HepG2 (cell line): Measurements from ENCODE around the gene SNX9. TPM values are rescaled to one million over a fixed set of nuclear protein-coding genes. Genes with fewer than 3 reads are reported as not detected.

Experiments
- ETV6 ChIP-seq: sonication (generic); formaldehyde crosslinking; conservative IDR thresholded peaks from 2 replicates; pipeline ENCODE4 v1.4.0; 2020; ENCODE audit warnings: missing genetic modification reagents
- HDAC2 ChIP-seq: sonication (generic); formaldehyde crosslinking; IDR thresholded peaks from 2 replicates; pipeline ENCODE4 v1.4.0; 2020; ENCODE audit warnings: missing genetic modification reagents
- KAT7 ChIP-seq: IDR thresholded peaks from 2 replicates; pipeline ENCODE4 v1.6.1; 2018; ENCODE audit warnings: borderline replicate concordance, missing compliant biosample characterization
- MYC ChIP-seq: sonication (generic); formaldehyde crosslinking; IDR thresholded peaks from 2 replicates; pipeline ENCODE4 v1.9.0; 2021; ENCODE audit warnings: missing genetic modification reagents, borderline replicate concordance
- MYPOP ChIP-seq: sonication (generic); formaldehyde crosslinking; IDR thresholded peaks from 2 replicates; pipeline ENCODE4 v1.8.1; 2023; ENCODE audit warnings: mild to moderate bottlenecking, moderate library complexity, missing genetic modification reagents
- NCOA1 ChIP-seq: sonication (generic); formaldehyde crosslinking; IDR thresholded peaks from 2 replicates; pipeline ENCODE4 v1.9.0; 2021; ENCODE audit warnings: missing genetic modification reagents
- NFKBIZ ChIP-seq: IDR thresholded peaks from 2 replicates; pipeline ENCODE4 v1.6.1; 2018; ENCODE audit warnings: missing genetic modification reagents, missing compliant biosample characterization
- PAWR ChIP-seq: sonication (generic); formaldehyde crosslinking; IDR thresholded peaks from 2 replicates; pipeline ENCODE4 v1.4.0; 2020; ENCODE audit warnings: missing genetic modification reagents, mild to moderate bottlenecking, borderline replicate concordance
- PAX8 ChIP-seq: sonication (generic); formaldehyde crosslinking; IDR thresholded peaks from 2 replicates; pipeline ENCODE4 v1.8.0; 2022; ENCODE audit warnings: mild to moderate bottlenecking, missing genetic modification reagents, borderline replicate concordance
- RAD51 ChIP-seq: fragments of 450-650 bp; IDR thresholded peaks from 2 replicates; pipeline ENCODE4 v1.6.1; 2016; ENCODE audit warnings: borderline replicate concordance
- RARG ChIP-seq: sonication (generic); formaldehyde crosslinking; IDR thresholded peaks from 2 replicates; pipeline ENCODE4 v1.4.0; 2020; ENCODE audit warnings: low read depth, mild to moderate bottlenecking, missing genetic modification reagents
- SMC3 ChIP-seq: IDR thresholded peaks from 2 replicates; pipeline ENCODE4 v1.6.1; 2011; ENCODE audit warnings: low read length, improper control_type of control experiment
- SNRNP70 ChIP-seq: fragments of 200-400 bp; formaldehyde crosslinking; IDR thresholded peaks from 2 replicates; pipeline ENCODE4 v1.6.1; 2017; ENCODE audit warnings: mild to moderate bottlenecking, low read depth, low read length, moderate library complexity
- TCF7 ChIP-seq: sonication (generic); IDR thresholded peaks from 2 replicates; pipeline ENCODE4 v1.6.1; 2016; ENCODE audit warnings: antibody characterized with exemption, low read depth
- ZIK1 ChIP-seq: sonication (generic); formaldehyde crosslinking; IDR thresholded peaks from 2 replicates; pipeline ENCODE4 v1.5.0; 2020; ENCODE audit warnings: mild to moderate bottlenecking, low read depth, missing genetic modification reagents, borderline replicate concordance
- ZNF143 ChIP-seq: sonication (generic); formaldehyde crosslinking; IDR thresholded peaks from 2 replicates; pipeline ENCODE4 v1.4.0; 2020; ENCODE audit warnings: missing genetic modification reagents
- ZNF75D ChIP-seq: sonication (generic); formaldehyde crosslinking; IDR thresholded peaks from 2 replicates; pipeline ENCODE4 v1.8.1; 2023; ENCODE audit warnings: missing genetic modification reagents, mild to moderate bottlenecking, borderline replicate concordance
- ZNF761 ChIP-seq: sonication (generic); formaldehyde crosslinking; conservative IDR thresholded peaks from 2 replicates; pipeline ENCODE4 v1.4.0; 2020; ENCODE audit warnings: mild to moderate bottlenecking, missing genetic modification reagents
- ZNF891 ChIP-seq: sonication (generic); formaldehyde crosslinking; IDR thresholded peaks from 2 replicates; pipeline ENCODE4 v1.5.0; 2020; ENCODE audit warnings: mild to moderate bottlenecking, missing genetic modification reagents
- polyA plus RNA-seq, 8 experiments: library from polyadenylated mRNA; depleted of rRNA in 3 of 8; stranded (reverse) in 7 of 8; unstranded in 1 of 8; fragments of >200 nt; fragmentation: Illumina TruSeq in 4 of 8; extraction: Trizol in 4 of 8; gene quantifications; 2 replicates each; pipeline versions ENCODE4 v1.2.1 to v1.2.3, GENCODE V29; 2011 to 2016; ENCODE audit warnings: low read depth in 4 of 8, missing spikeins in 1 of 8, mixed read lengths in 1 of 8; ENCODE audit not compliant: insufficient read depth in 1 of 8
- total RNA-seq, 5 experiments: library from RNA; depleted of rRNA; stranded (reverse); fragments of >200 nt; fragmentation: Illumina TruSeq; extraction: Trizol; gene quantifications; 2 replicates each; pipeline ENCODE4 v1.2.3, GENCODE V29; 2016; ENCODE audit warnings: low read depth in 1 of 5
- TF ChIP-seq, protein P1 (sequence below), 2 experiments: fragments of 450-650 bp in 1 of 2; sonication (generic) in 1 of 2; formaldehyde crosslinking in 1 of 2; IDR thresholded peaks; 2 replicates each; pipeline versions ENCODE4 v1.6.1 to v1.8.0; 2016 to 2022; ENCODE audit warnings: antibody characterized with exemption in 1 of 2, mild to moderate bottlenecking in 1 of 2, missing genetic modification reagents in 1 of 2

The SNX9 gene
- total and polyA plus RNA-seq, 2 of the 13 experiments (the other 11 are each of a cell fraction or from before 2014, with no cell fraction given), result 21.9 to 36.0 TPM

DNA sequence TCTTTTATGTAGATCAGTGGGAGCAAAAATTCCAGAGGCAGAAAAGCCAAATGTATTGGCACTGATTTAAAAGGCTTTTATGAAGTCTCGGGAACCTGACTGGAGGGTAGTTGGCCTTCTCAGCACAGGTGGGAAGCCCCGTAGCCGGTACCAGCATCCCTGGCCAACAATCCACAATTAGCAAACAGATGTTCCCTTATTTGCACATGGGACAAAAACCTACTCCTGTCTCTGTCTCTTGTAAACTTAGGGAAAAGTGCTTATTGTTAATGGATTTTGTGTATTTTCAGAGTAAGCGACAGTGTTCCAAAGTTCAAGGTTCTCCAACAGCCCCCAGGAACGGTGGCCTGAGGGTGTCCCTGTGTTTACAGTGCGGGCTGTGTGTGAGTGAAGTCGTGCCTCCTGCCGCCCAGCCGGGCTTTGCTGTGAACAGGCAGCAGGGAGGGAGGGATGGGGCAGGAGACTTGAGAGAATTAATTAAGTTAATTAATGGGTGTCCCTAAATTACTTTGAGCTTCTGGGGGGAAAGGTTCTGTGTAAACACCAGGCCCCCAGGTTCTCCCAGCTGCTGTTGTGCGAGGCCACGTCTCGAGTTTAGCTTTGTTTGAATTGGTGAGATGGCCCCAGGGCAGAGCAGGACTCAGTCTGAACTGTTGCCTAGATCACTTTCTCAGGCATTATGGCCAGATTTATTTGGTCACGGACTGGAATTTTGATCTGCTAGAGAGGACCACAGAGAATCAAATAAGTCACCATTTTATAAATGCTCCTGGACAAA, 162.5 kb downstream of the SNX9 start (continued):
- TF ChIP-seq SNRNP70 (no peak), TCF7 (peak; percentile 91), ZNF891 (no peak), HDAC2 (CRISPR knock-in tag) (peak; percentile 99), NCOA1 (peak; percentile 55; the same call in 1 of the 2 replicates), MYC (peak; percentile 86), KAT7 (CRISPR knock-in tag) (0 out of 2 replicates have a peak, but pooled peaks have one; percentile 6), ETV6 (peak; percentile 63; the same call in 1 of the 2 replicates), NFKBIZ (peak; percentile 95; the same call in 1 of the 2 replicates), PAWR (no peak; the same call in 1 of the 2 replicates), MYPOP (CRISPR knock-in tag) (peak; percentile 69; the same call in 1 of the 2 replicates), ZNF75D (no peak), RARG (no peak), RAD51 (no peak), ZNF761 (CRISPR knock-in tag) (peak; percentile 91), ZIK1 (CRISPR knock-in tag) (no peak), PAX8 (CRISPR knock-in tag) (no peak), SMC3 (peak; percentile 15; the same call in 1 of the 2 replicates), ZNF143 (peak; percentile 62)
- TF ChIP-seq, protein P1, sequence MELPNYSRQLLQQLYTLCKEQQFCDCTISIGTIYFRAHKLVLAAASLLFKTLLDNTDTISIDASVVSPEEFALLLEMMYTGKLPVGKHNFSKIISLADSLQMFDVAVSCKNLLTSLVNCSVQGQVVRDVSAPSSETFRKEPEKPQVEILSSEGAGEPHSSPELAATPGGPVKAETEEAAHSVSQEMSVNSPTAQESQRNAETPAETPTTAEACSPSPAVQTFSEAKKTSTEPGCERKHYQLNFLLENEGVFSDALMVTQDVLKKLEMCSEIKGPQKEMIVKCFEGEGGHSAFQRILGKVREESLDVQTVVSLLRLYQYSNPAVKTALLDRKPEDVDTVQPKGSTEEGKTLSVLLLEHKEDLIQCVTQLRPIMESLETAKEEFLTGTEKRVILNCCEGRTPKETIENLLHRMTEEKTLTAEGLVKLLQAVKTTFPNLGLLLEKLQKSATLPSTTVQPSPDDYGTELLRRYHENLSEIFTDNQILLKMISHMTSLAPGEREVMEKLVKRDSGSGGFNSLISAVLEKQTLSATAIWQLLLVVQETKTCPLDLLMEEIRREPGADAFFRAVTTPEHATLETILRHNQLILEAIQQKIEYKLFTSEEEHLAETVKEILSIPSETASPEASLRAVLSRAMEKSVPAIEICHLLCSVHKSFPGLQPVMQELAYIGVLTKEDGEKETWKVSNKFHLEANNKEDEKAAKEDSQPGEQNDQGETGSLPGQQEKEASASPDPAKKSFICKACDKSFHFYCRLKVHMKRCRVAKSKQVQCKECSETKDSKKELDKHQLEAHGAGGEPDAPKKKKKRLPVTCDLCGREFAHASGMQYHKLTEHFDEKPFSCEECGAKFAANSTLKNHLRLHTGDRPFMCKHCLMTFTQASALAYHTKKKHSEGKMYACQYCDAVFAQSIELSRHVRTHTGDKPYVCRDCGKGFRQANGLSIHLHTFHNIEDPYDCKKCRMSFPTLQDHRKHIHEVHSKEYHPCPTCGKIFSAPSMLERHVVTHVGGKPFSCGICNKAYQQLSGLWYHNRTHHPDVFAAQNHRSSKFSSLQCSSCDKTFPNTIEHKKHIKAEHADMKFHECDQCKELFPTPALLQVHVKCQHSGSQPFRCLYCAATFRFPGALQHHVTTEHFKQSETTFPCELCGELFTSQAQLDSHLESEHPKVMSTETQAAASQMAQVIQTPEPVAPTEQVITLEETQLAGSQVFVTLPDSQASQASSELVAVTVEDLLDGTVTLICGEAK (IDR thresholded peaks at IDR 0.05), result no peak
- TF ChIP-seq, protein P1 (CRISPR knock-in tag; IDR thresholded peaks at IDR 0.05), result 0 out of 2 replicates have a peak, but pooled peaks have one; percentile 13
